SK-N-SH (cell line): ENCODE results near the gene SERPINB5.

Source experiments
- CTCF ChIP-seq: fragments of 200-600 bp; sonication (generic); IDR thresholded peaks from 2 replicates; pipeline ENCODE4 v1.6.1; 2017; ENCODE audit warnings: antibody characterized with exemption, mild to moderate bottlenecking, moderate library complexity
- ELF1 ChIP-seq: IDR thresholded peaks from 2 replicates; pipeline ENCODE4 v1.4.0; 2012
- FOXM1 ChIP-seq: IDR thresholded peaks from 2 replicates; pipeline ENCODE4 v1.4.0; 2012; ENCODE audit warnings: low read depth, mild to moderate bottlenecking
- GABPA ChIP-seq: IDR thresholded peaks from 2 replicates; pipeline ENCODE4 v1.4.0; 2012; ENCODE audit warnings: low read depth, mild to moderate bottlenecking
- POLR2AphosphoS5 ChIP-seq: IDR thresholded peaks from 2 replicates; pipeline ENCODE4 v1.6.1; 2012; ENCODE audit warnings: low read depth, low read length
- REST ChIP-seq: IDR thresholded peaks from 2 replicates; pipeline ENCODE4 v1.6.1; 2012; ENCODE audit warnings: mild to moderate bottlenecking, low read depth, low read length, moderate library complexity
- RFX5 ChIP-seq: IDR thresholded peaks from 2 replicates; pipeline ENCODE4 v1.6.1; 2012; ENCODE audit warnings: mild to moderate bottlenecking, improper control_type of control experiment, low read length
- RXRA ChIP-seq: IDR thresholded peaks from 2 replicates; pipeline ENCODE4 v1.4.0; 2012; ENCODE audit warnings: low read depth, mild to moderate bottlenecking, borderline replicate concordance
- SMC3 ChIP-seq: IDR thresholded peaks from 2 replicates; pipeline ENCODE4 v1.6.1; 2012; ENCODE audit warnings: low read depth, low read length, improper control_type of control experiment
- TAF1 ChIP-seq: IDR thresholded peaks from 2 replicates; pipeline ENCODE4 v1.6.1; 2012; ENCODE audit warnings: low read depth, mild to moderate bottlenecking, low read length, moderate library complexity, borderline replicate concordance
- YY1 ChIP-seq: IDR thresholded peaks from 2 replicates; pipeline ENCODE4 v1.4.0; 2012; ENCODE audit warnings: low read depth, mild to moderate bottlenecking
- TF ChIP-seq, protein P1 (sequence below): fragments of 150-350 bp; IDR thresholded peaks from 2 replicates; pipeline ENCODE4 v1.6.1; 2017; ENCODE audit warnings: antibody characterized with exemption, low read length, low read depth, borderline replicate concordance

GRCh38 chr18:63550068-63550467 is 73.3 kb downstream of the SERPINB5 start:
- TF ChIP-seq RFX5 (no peak), REST (no peak), FOXM1 (no peak), TAF1 (no peak), YY1 (no peak), CTCF (no peak), ELF1 (no peak), RXRA (no peak), POLR2AphosphoS5 (no peak), SMC3 (no peak), GABPA (no peak)
- TF ChIP-seq, protein P1, sequence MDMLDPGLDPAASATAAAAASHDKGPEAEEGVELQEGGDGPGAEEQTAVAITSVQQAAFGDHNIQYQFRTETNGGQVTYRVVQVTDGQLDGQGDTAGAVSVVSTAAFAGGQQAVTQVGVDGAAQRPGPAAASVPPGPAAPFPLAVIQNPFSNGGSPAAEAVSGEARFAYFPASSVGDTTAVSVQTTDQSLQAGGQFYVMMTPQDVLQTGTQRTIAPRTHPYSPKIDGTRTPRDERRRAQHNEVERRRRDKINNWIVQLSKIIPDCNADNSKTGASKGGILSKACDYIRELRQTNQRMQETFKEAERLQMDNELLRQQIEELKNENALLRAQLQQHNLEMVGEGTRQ, result no peak
